Right ventricle myocardium superior (tissue), 1 donor: ENCODE results near the gene DEPP1. TPM values are rescaled to one million over a fixed set of nuclear protein-coding genes. Genes with fewer than 3 reads are reported as not detected.
"Not testable (repeated sequence)": the region's sequence is repeated elsewhere in the genome, so short reads cannot be mapped to it uniquely, and the experiment has no call there.

Experiments
- ATAC-seq: fragments of 200-7000 bp; cut with Tn5 transposase; one replicate; pipeline ENCODE4 v1.9.1; 2020; ENCODE audit warnings: mild to moderate bottlenecking; ENCODE audit not compliant: poor library complexity
- DNase-seq: peaks from one replicate; pipeline ENCODE4 v3.0.0-alpha.2; 2020
- intact Hi-C: fragments of 100-400 bp; cut with DNase I; formaldehyde crosslinking; loops from one replicate; pipeline ENCODE4 v1.11.2; 2022
- long read RNA-seq: library from polyadenylated mRNA; unstranded; transcript quantifications from one replicate; pipeline ENCODE4 v2.0.0, GENCODE V29; 2021
- total RNA-seq: library from RNA; stranded (reverse); fragmentation: NEBNext Ultra II Directional; extraction: Animal tissue kit (Norgen Biotek cat#: 25700); gene quantifications from one replicate; pipeline ENCODE4 v1.2.1, GENCODE V29; 2021
- donor health status: DM: no; HTN: yes; CAD: no; lungs with severe emphysema.

The DEPP1 gene
- total RNA-seq: 35.1 TPM
- long read RNA-seq, transcript DEPP1-201 (2 exons, 2,120 nt): major isoform, 77 of 86 reads
- long read RNA-seq, partial matches to known transcripts: 0 of 86 reads
- long read RNA-seq, other reads (novel, unspliced or antisense): 9 of 86 reads

- intact Hi-C loops: no loop called here
- DNase-seq (peak; percentile 96), ATAC-seq (peak; percentile 54)
Observed at GRCh38 chr10:44978570-44979280, at the start of gene DEPP1. TSS of gene DEPP1 (minus strand) at chr10:44978809. CDS start at chr10:44978030, 779 bp downstream.

- DNase-seq: no peak
- intact Hi-C loops: no loop called here
- no peak for ATAC-seq
Observed at GRCh38 chr10:45023426-45023825, 44.8 kb upstream of the DEPP1 start.

DNA sequence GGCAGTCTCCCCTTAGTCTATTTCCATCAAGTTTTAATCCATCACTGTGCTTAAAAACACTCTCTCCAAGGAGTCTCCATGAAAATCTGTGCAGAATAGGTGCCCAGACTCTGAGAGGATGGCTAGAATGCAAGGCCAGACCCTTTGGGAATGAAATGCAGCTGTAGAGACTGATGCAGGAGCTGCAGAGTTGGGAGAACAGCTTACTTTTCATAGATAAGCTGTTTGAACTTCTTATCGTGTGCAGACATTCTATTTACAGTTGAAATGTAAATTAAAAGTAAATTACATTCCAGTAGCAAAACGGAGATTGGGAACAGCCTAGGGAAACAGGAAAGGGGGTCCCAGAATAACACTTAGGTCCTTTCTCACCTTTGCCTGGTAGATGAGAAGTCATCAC lies 37.0 kb upstream of the DEPP1 start:
- intact Hi-C loops: no loop called here
- ATAC-seq (no peak), DNase-seq (no peak)

DNA sequence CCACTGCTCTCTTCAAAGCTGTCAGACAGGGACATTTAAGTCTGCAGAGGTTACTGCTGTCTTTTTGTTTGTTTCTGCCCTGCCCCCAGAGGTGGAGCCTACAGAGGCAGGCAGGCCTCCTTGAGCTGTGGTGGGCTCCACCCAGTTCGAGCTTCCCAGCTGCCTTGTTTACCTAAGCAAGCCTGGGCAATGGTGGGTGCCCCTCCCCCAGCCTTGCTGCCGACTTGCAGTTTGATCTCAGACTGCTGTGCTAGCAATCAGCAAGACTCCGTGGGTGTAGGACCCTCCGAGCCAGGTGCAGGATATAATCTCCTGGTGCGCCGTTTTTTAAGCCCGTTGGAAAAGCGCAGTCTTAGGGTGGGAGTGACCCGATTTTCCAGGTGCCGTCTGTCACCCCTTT lies 35.9 kb upstream of the DEPP1 start:
- DNase-seq, intact Hi-C loops, ATAC-seq: not testable (repeated sequence)

DNA sequence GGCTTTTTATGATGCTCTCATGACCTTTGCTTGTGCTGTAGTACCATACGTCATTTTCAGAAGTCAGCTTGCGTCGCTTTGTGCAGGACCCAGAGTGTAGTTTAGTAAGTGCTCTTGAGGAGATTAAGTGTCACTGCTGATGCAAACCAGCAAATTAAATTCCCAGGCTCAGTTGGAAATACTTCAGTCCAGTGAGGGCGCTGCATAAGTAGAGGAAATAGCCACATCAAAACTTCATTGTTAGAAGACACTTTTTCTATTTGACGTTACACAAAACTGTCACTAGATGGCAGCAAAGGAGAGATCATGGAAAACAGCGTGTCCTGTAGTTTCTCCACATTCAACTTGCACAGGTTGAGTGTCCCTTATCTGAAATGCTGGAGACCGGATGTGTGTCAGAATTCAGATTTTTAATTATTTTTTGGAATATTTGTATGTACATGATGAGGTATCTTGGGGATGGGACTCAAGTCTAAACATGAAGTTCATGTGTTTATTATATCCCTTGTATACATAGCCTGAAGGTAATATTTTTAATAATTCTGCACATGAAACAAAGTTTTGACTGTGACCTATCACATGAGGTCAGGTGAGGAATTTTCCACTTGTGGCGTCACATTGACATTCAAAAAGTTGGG lies 30.0 kb upstream of the DEPP1 start:
- intact Hi-C loops: no loop called here
- peak; percentile 90 for ATAC-seq
- no peak for DNase-seq

GRCh38 chr10:45006276-45007030 lies 27.8 kb upstream of the DEPP1 start:
- intact Hi-C loops: no loop called here
- no peak for ATAC-seq

GRCh38 chr10:45005284-45005683 lies 26.7 kb upstream of the DEPP1 start:
- DNase-seq (no peak), ATAC-seq (no peak)
- intact Hi-C loops: no loop called here

More at GRCh38 chr10:45006276-45007030, 27.8 kb upstream of the DEPP1 start:
- DNase-seq: no peak

DNA sequence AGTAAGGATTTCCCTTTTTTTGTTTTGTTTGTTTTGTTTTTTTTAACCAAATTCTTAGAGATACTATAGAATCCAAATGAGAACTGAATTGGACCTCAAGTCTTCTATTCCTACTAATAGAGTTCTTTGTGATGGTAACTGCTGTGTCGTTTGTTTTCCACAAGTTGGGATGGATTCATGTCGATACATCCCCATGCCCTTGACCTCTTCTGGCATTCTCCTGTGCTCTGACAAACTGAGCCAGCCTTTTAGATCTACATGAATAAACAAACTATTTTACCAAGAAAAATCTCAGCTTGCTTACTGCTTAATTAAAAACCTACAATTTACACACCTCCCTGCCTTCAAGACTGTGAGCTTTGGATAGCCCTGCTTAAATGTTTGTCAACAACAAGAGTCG lies 26.1 kb upstream of the DEPP1 start:
- no peak for ATAC-seq
- DNase-seq: no peak
- intact Hi-C loops: no loop called here

DNA sequence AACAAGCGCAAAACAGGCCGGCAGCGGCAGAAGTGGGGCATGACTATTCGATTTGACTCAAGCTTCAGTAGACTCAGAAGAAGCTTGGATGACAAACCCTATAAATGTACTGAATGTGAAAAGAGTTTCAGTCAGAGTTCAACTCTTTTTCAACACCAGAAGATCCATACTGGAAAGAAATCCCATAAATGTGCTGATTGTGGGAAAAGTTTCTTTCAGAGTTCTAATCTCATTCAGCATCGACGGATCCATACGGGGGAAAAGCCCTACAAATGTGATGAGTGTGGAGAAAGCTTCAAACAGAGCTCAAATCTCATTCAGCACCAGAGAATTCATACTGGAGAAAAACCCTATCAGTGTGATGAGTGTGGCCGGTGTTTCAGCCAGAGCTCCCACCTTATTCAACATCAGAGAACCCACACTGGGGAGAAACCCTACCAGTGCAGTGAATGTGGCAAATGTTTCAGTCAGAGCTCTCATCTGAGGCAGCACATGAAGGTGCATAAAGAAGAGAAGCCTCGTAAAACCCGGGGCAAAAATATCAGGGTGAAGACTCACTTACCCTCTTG lies 24.9 kb upstream of the DEPP1 start:
- intact Hi-C loops: no loop called here
- DNase-seq: no peak
- no peak for ATAC-seq

DNA sequence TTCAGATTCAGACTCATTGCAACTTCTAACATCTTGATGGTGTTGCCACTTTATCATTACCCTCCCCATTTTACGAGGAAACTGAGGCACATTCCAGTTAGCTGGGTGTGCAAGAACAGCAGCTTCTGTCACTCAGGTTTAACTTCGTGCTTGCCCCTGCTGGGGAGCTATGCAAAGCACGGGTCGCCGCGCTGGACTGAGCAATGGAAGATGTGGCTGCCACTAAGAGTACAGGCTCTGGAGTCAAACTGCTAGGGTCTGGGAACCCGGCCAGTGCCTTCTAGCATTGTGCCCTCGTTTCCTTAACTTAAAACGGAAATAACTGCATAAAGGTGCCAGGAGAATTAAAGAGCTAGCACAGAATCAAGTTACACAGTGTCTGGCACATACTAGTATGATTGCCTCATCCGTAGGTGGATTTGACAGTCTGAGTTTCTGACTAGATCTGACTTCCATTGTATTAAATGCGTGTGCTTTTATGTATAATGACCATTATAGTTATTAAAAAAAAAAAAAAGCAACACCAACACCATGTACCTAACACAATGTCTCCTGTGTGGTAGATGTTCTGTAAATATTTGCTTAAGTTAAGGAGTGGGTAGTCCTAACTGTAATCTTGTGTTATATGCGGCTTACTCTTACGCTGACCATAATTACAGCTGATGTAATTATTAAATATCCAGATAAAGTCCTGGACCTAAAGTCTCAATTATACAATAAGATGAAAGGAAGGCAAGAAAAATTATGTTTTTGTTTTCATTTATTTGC lies 23.0 kb upstream of the DEPP1 start:
- intact Hi-C loops: no loop called here
- peak; percentile 65 for ATAC-seq
- DNase-seq: peak; percentile 89

DNA sequence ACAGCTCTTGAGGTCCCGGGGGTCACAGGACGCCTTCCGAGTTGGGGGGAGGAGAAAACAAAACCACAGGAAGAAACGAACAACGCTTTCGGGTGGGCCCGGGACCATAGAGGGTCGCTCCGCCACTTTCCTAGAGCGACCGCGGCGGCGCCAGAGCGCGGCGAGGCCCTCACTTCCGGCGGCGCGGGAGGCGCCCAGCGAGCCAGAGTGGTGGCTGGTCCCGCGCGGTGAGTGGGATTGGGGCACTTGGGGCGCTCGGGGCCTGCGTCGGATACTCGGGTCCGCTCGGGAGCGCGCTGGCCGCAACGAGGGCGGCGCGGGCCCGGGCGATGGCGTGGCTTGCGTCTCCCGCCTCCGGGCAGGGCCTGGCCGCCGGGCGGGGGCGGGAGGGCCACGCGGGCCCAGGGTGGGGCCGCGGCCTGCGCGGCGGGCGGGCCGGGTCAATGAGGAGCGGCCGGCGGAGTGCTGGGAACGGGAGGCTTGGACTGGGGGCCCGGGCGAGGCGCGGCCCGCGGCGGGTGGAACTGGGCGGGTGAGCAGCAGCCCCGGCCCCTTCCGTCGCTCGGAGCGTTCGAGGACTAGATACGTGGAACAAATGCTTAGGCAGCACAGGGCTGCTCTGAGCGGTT lies 22.3 kb upstream of the DEPP1 start, which contains the start of gene ZNF22:
TSS of gene ZNF22 (plus strand) at position 172 of the 629 bp plus-strand sequence. CDS start 2,446 bp downstream, outside the sequence.
- ATAC-seq (peak; percentile 72), DNase-seq (peak; percentile 83)
- intact Hi-C loops: no loop called here

DNA sequence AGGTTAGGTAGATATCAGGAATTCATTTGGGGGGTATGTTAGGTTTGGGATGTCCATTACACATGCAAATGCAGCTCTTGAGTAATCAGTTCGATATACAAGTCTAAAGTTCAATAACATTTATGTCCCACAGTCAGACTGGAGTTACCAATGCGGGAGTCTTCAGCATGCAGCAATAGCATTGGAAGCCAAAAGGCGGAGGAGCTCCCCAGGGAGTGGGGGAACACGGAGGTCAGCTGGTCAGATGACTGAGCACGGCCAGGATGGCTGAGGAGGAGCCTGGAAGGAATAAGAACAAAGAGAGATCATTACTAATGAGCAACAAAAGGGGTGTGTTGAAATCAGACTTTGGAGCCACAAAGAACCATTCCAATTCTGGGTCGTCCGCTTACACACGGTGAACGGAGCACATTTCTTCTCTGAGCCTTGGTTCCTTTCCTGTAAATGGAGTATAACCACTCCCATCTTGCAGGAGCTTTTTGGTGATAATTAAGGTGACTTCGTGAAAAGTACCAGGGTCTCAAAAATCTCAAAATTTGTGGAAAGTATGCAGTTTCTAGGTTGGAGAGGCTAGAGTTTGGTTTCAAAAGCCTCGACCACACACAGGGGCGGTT lies 21.6 kb upstream of the DEPP1 start:
- DNase-seq (peak; percentile 92), ATAC-seq (peak; percentile 40)
- intact Hi-C loops: no loop called here

DNA sequence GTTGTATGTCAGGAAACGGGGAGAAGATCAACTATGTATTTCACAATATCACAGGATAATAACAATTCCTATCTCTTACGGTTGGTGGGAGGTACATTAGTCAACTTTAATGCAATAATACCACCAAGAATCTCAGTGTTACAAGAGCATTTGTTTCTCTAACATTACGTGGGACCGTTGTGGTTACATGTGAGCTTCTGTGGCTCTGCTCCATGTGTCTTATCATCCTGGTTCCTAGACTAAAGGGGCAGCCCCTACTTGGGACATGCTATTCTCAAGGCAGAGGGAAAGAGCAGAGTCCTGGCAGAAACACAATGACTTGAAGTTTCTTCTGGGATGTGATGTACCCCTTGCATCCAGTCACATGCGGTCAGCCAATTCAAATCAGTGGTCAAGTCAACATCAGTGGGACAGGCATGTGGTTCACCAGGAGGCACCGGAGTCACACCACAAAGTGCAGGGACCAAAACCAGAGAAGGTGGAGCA lies 19.6 kb upstream of the DEPP1 start:
- intact Hi-C loops: no loop called here
- DNase-seq: no peak
- no peak for ATAC-seq

GRCh38 chr10:44997105-44997748 lies 18.6 kb upstream of the DEPP1 start:
- ATAC-seq (no peak), DNase-seq (no peak)
- intact Hi-C loops: no loop called here

DNA sequence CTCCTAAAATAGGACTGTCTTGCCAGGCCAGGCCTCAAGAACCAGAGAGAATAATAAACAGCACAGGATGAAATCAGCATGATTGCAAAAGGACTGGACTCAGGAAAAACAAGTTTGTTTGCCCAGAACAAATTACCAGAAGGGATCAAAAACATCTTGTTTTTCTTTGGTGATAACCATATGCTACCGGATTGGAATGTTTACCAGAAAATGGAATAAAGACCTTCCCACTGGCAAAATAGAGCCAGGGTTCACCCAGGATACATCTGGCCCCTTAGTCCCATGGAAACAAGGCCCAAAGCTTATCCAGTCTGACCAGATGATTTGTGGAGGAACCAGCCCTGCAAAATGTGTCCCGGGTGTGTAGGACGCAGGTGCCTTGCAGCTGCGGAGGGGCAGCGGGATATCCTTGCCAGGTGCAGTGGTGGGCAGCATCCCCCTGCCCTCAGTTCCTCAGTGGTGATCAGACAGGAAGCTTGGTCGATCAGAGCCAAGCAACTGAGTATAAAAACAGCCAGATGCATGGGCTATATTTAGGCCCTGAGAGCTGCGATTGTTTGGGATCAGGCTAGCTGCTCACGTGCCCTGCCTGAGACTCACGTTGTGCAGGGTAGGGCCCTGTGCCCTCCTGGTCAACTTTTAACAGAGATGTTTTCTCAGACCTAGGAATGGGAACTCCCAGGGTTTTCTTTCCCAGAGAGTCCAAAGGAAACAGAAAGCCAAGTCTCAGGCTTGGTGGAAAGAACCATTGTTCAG lies 17.5 kb upstream of the DEPP1 start:
- intact Hi-C loops: no loop called here
- DNase-seq: peak; percentile 76
- peak; percentile 69 for ATAC-seq

GRCh38 chr10:44995581-44995913 lies 16.9 kb upstream of the DEPP1 start:
- no peak for DNase-seq
- intact Hi-C loops: no loop called here
- ATAC-seq: no peak
